NT2/D1 (cell line): ENCODE data around the gene IGSF6.

Experiments used
- DNase-seq: peaks from one replicate; pipeline ENCODE4 v3.0.0-alpha.2; 2011; ENCODE audit warnings: low read depth, low spot score
- H3K27me3 ChIP-seq: 2 replicates; pipeline ENCODE4 v1.6.0; 2011; ENCODE audit warnings: mild to moderate bottlenecking; ENCODE audit not compliant: insufficient read length, insufficient read depth
- H3K36me3 ChIP-seq: 2 replicates; pipeline ENCODE4 v1.6.1; 2011; ENCODE audit warnings: mild to moderate bottlenecking, low read length, mixed read lengths; ENCODE audit not compliant: insufficient read depth, insufficient read length
- H3K4me1 ChIP-seq: 2 replicates; pipeline ENCODE4 v1.5.1; 2011; ENCODE audit not compliant: insufficient read depth, insufficient read length
- H3K4me3 ChIP-seq: 2 replicates; pipeline ENCODE4 v1.5.1; 2011; ENCODE audit warnings: low read depth; ENCODE audit not compliant: insufficient read length
- H3K9ac ChIP-seq: 2 replicates; pipeline ENCODE4 v1.6.0; 2011; ENCODE audit warnings: low read depth; ENCODE audit not compliant: insufficient read length
- H3K9me3 ChIP-seq: 2 replicates; pipeline ENCODE4 v1.5.1; 2011; ENCODE audit warnings: mild to moderate bottlenecking, low read length; ENCODE audit not compliant: insufficient read depth
- SUZ12 ChIP-seq: IDR thresholded peaks from 2 replicates; pipeline ENCODE4 v1.6.1; 2011; ENCODE audit not compliant: insufficient read length, insufficient read depth; ENCODE audit errors: extremely low read depth
- YY1 ChIP-seq: IDR thresholded peaks from 2 replicates; pipeline ENCODE4 v1.6.1; 2011; ENCODE audit not compliant: insufficient read length, insufficient read depth
- ZNF274 ChIP-seq: IDR thresholded peaks from 2 replicates; pipeline ENCODE4 v1.6.1; 2011; ENCODE audit warnings: mild to moderate bottlenecking, low read depth, low read length

The IGSF6 gene

DNA sequence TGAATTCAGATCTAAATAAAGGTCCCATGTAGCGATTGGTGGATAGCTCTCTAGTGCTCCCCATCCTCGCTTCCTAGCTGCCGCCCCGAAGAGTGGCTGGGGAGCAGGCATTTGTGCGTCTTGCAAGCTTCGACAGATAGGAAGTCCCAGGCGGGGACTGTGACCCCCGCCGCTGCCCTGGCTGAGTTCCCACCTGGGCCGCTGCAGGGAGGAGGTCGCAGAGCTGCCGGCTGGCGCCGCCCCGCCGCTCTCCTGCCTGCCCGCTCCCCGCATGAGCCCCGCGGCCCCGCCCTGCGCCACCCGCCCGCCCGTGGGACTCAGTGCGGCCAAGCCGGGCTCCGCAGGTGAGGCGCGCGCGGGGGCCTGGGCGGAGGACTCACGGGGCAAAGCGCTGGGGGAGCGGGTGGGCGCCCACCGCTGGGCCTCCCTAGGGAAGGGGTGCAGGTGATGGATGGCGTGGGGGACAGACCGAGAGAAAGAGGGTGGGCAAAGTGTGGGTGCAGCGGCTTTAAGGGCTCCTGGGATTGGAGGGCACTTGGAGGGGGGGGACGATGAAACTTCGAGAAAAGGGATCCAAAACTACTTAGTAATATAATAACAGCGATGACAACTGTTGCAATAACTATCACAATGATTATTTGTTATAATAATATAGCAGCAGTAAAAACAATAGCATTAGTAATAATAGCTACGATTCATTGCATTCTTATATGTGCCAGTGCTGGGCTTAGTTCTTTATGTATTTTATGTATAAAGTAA is 11.7 kb upstream of the IGSF6 start, which contains the start of gene OTOA:
Gene OTOA, plus strand, starts transcription at position 80 of the 759 bp plus-strand sequence. CDS start 14,547 bp downstream, outside the sequence.
- no peak for DNase-seq

DNA sequence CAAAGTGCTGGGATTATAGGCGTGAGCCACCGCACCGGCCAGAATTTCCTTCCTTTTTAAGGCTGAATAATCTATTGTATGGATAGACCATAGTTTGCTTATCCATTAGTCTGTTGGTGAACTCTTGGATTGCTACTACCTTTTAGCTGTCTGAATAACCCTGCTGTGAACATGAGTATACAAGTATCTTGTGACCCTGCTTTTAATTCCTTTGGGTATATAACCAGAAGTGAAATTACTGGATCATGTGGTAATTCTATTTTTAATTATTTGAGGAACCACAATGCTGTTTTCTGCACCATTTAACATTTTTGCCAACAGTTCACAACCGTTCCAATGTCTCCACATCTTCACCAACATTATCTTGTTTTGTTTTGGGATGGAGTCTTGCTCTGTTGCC is 6.7 kb upstream of the IGSF6 start:
- no peaks in the 10 kb centered on the region for H3K4me1 ChIP-seq
- no peak for TF ChIP-seq ZNF274
- TF ChIP-seq SUZ12, result no peak
- TF ChIP-seq YY1, result no peak
- H3K9me3 ChIP-seq, result no peaks in the 10 kb centered on the region
- H3K4me3 ChIP-seq, result no peak overlapping the region
- H3K27me3 ChIP-seq, result no peaks in the 10 kb centered on the region
- peaks cover 11% of the 10 kb centered on the region for H3K36me3 ChIP-seq
- no peak overlapping the region for H3K9ac ChIP-seq
- no peak for DNase-seq

More for the DNA sequence above, 11.7 kb upstream of the IGSF6 start, which contains the start of gene OTOA:
- TF ChIP-seq ZNF274 (no peak), SUZ12 (no peak), YY1 (no peak)
- H3K9ac ChIP-seq, result no peak within 1 kb of the TSS
- H3K4me3 ChIP-seq, result no peak within 1 kb of the TSS
- no peaks in the 10 kb centered on the region for H3K9me3 ChIP-seq
- H3K36me3 ChIP-seq, result no peaks in the 10 kb centered on the region
- no peaks in the 10 kb centered on the region for H3K4me1 ChIP-seq
- no peaks in the 10 kb centered on the region for H3K27me3 ChIP-seq

DNA sequence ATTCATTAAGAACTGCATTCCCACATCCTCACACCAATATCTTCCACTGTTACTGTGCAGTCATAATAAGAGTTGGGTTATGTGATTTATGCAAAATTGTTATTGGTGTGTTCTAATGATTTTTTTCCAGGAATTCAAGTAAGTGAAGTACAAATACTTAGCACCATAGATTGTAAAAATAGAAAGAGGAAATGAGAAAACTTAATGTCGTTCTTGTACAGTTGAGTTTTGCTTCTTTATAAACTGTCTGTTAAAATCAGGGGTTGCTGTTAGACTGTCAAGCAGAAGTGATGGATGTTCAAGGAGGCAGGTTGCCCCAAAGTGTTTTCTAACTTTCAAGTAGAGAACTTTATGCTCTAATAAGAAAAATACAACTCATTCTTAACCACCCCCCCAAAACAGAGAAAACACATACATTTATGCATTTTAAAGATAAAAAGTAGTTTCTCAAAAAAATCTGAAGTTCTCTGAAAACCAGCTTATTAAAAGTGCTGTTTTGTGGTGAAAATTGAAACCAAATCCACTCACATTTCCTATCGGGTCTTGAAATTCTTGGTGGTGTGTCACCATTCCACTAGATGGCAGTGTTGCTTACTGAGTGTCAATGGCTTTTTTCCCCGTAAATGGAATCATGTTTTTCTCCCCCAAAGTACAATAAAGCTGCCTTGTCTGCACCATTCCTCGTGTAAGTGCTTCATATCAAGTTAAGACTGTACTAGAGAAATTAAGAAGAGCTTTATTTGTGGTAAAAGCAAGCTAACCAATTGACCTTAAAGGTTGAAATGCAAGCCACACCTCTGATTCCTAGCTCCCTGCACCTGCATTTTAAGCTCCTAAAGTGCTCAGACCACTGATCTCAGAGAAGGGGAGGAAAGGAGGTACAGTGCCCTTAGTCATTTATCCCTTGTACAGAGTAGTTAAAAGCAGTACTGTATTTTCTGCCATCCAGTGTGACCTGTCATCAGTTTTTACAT is 4.7 kb upstream of the IGSF6 start:
- Histone ChIP-seq H3K4me1 (no peaks in the 10 kb centered on the region), H3K27me3 (no peaks in the 10 kb centered on the region), H3K4me3 (no peak overlapping the region), H3K36me3 (peaks cover 21% of the 10 kb centered on the region), H3K9ac (no peak overlapping the region), H3K9me3 (no peaks in the 10 kb centered on the region; the same call in 1 of the 2 replicates)
- TF ChIP-seq ZNF274 (no peak), SUZ12 (no peak), YY1 (no peak)
- peak; percentile 20 for DNase-seq

- Histone ChIP-seq H3K27me3 (no peaks in the 10 kb centered on the region), H3K9me3 (no peaks in the 10 kb centered on the region; the same call in 1 of the 2 replicates), H3K4me3 (no peak overlapping the region), H3K9ac (no peak overlapping the region), H3K36me3 (peaks cover 21% of the 10 kb centered on the region), H3K4me1 (no peaks in the 10 kb centered on the region)
- TF ChIP-seq ZNF274, result no peak
- TF ChIP-seq YY1, result no peak
- TF ChIP-seq SUZ12, result no peak
- DNase-seq, result no peak
These were observed 2.5 kb upstream of the IGSF6 start for GRCh38 chr16:21654881-21655280.

- no peak for TF ChIP-seq SUZ12
- TF ChIP-seq YY1, result no peak
- no peak for TF ChIP-seq ZNF274
- Histone ChIP-seq H3K9ac (no peak overlapping the region), H3K9me3 (no peaks in the 10 kb centered on the region; the same call in 1 of the 2 replicates), H3K27me3 (no peaks in the 10 kb centered on the region), H3K4me1 (no peaks in the 10 kb centered on the region), H3K4me3 (no peak overlapping the region), H3K36me3 (peaks cover 21% of the 10 kb centered on the region)
- DNase-seq, result no peak
These were observed 2.1 kb upstream of the IGSF6 start for GRCh38 chr16:21654466-21654865.

DNA sequence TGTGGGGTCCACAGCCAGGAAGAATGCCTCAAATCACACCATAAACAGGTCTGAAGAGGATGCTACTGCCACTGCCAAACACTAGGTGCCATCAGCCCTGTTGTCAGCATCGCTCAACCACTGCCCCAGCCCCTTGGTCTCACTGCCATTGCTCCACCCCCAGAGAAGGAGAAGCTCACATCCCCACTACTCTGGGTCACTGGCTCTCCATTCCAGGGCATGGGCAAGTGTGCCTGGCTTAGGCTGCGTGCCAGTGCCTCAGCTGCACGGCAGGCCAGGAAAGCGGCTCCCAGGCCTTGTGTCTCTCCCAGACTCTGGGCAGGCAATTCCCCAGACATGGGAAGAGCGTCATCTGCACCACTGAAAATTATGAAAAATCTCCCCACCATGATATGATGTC is 1.2 kb upstream of the IGSF6 start:
- no peak overlapping the region for H3K9ac ChIP-seq
- no peaks in the 10 kb centered on the region for H3K4me1 ChIP-seq
- H3K4me3 ChIP-seq, result no peak overlapping the region
- H3K27me3 ChIP-seq, result no peaks in the 10 kb centered on the region
- DNase-seq, result no peak
- TF ChIP-seq YY1 (no peak), ZNF274 (no peak), SUZ12 (no peak)
- no peaks in the 10 kb centered on the region; the same call in 1 of the 2 replicates for H3K9me3 ChIP-seq
- H3K36me3 ChIP-seq, result peaks cover 27% of the 10 kb centered on the region
